WTC11 (cell line): ENCODE measurements around the gene EVC.

ENCODE experiments used
- CBFB ChIP-seq: sonication (generic); formaldehyde crosslinking; IDR thresholded peaks from 2 replicates; pipeline ENCODE4 v1.8.1; 2022; ENCODE audit warnings: mild to moderate bottlenecking, low read depth, missing genetic modification reagents
- CTCF ChIP-seq: fragments of 200-600 bp; IDR thresholded peaks from 2 replicates; pipeline ENCODE4 v1.8.0; 2022; ENCODE audit warnings: antibody characterized with exemption
- NFYB ChIP-seq: sonication (generic); formaldehyde crosslinking; conservative IDR thresholded peaks from 2 replicates; pipeline ENCODE4 v1.8.0; 2022; ENCODE audit warnings: low read depth, missing genetic modification reagents
- ZNF219 ChIP-seq: sonication (generic); formaldehyde crosslinking; IDR thresholded peaks from 2 replicates; pipeline ENCODE4 v1.8.0; 2023; ENCODE audit warnings: missing genetic modification reagents, mild to moderate bottlenecking, borderline replicate concordance

- TF ChIP-seq CBFB (CRISPR knock-in tag) = no peak
- no peak for TF ChIP-seq CTCF
- no peak for TF ChIP-seq ZNF219 (CRISPR knock-in tag)
- TF ChIP-seq NFYB (CRISPR knock-in tag) = no peak
These were observed 116.4 kb downstream of the EVC start for GRCh38 chr4:5827108-5828004.
